TTC549 (cell line): ENCODE results near the gene KRTAP4-1.
"Not testable (repeated sequence)": the region's sequence is repeated elsewhere in the genome, so short reads cannot be mapped to it uniquely, and the experiment has no call there.

Experiments used
- FAIRE-seq: peaks from 2 replicates; lab custom pipeline; 2012; peaks lifted over from hg19 to GRCh38; lab: Jason Lieb, UNC

Gene KRTAP4-1

GRCh38 chr17:41184480-41184961 is at the start of gene KRTAP4-1:
KRTAP4-1 (minus strand) TSS chr17:41184911; CDS start chr17:41184854, 57 bp downstream.
- FAIRE-seq, result no peak

GRCh38 chr17:41232399-41233105 is 47.8 kb upstream of the KRTAP4-1 start, which contains the start of gene KRTAP9-3:
KRTAP9-3 (plus strand) TSS chr17:41232449; CDS start chr17:41232502, 53 bp downstream.
- not testable (repeated sequence) for FAIRE-seq

DNA sequence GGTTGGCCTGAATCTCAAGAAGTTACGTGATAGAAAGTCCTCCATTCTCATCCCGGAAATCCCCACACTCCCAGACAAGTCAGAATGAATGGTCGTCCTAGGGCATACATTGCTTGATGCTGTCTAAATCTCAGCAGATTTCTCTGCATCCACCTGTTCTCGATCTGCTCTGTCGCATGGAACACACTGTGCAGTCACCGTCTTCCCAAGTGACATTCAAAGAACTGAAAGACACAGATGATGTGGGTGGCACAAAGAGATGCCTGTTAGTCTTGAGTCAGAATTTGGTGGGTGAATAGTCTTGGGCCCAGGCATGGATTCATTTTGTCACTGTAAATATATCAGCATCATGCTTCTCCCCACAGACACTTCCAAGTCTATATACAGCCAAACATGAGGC is 47.0 kb upstream of the KRTAP4-1 start:
- no peak for FAIRE-seq

GRCh38 chr17:41230094-41230493 is 45.4 kb upstream of the KRTAP4-1 start:
- no peak for FAIRE-seq

DNA sequence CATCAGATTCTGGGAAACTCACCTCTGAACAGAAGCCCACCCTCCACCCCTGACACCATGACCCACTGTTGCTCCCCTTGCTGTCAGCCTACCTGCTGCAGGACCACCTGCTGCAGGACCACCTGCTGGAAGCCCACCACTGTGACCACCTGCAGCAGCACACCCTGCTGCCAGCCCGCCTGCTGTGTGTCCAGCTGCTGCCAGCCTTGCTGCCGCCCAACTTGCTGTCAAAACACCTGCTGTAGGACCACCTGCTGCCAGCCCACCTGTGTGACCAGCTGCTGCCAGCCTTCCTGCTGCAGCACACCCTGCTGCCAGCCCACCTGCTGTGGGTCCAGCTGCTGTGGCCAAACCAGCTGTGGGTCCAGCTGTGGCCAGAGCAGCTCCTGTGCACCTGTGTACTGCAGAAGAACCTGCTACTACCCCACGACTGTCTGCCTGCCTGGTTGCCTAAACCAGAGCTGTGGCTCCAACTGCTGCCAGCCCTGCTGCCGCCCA is 41.9 kb upstream of the KRTAP4-1 start, which contains the start of gene KRTAP9-2:
Gene KRTAP9-2, plus strand, starts transcription at position 51 of the 498 bp plus-strand sequence. Its CDS starts 7 bp downstream, at position 58.
- not testable (repeated sequence) for FAIRE-seq

DNA sequence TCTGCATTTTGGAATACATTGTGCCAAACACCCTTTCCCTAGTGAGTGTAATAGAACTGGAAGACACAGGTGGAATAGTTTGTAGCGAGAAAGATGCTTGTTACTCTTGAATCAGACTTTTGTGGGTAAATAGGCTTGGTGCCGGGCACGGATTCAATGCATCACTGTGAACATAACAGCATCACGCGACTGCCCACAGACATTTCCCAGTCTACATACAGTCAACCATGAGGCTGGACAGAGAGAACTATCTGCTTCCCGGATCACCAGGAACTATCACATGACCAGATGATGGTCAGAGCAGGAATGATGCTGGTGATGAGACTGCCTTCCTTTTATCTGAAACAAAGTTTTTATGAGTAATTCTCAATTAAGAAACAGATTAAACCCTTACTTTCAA is 41.3 kb upstream of the KRTAP4-1 start:
- no peak for FAIRE-seq

- no peak for FAIRE-seq
Observed at GRCh38 chr17:41223821-41224220, 39.1 kb upstream of the KRTAP4-1 start.

DNA sequence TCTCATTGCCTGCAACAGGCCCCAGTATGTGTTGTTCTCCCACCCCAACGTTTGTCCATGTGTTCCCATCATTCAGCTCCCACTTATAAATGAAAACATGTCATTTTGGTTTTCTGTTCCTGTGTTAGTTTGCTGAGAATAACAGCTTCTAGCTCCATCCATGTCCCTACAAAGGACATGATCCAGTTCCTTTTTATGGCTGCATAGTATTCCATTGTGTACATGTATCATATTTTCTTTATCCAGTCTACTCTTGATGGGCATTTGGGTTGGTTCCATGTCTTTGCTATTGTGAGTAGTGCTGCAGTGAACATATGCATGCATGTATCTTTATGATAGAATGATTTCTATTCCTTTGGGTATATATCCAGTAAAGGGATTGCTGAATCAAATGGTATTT is 31.0 kb upstream of the KRTAP4-1 start:
- no peak for FAIRE-seq

- FAIRE-seq, result no peak
Observed at GRCh38 chr17:41212524-41213169, 27.9 kb upstream of the KRTAP4-1 start.

GRCh38 chr17:41211845-41212466 is 27.2 kb upstream of the KRTAP4-1 start:
- no peak for FAIRE-seq

DNA sequence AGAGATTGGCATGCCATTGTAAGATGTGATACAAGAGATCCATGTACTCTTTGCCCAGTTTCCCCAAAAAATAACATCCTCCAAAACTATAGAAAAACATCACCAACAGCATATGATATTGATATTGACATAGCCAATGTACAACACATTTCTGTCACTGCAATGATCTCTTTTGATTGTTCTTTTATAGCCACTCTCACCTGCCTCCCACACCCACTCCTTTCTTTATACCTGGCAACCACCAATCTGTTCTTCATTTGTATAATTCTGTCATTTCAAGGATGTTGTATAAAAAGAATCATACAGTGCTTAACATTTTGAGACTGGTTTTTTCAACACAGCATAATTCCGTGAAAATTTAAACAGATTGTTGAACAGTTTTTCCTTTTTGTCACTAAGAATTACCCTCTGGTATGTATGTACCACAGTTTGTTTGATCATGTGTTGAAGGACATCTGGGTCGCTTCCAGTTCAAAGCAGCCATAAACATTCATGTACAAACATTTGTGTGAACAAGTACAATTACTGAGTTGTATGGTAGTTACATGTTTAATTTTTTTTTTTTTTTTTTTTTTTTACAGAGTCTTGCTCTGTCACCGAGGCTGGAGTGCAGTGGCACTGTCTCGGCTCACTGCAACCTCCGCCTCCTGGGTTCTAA is 14.8 kb upstream of the KRTAP4-1 start:
- no peak for FAIRE-seq

- FAIRE-seq, result no peak
Observed at GRCh38 chr17:41196068-41196467, 11.4 kb upstream of the KRTAP4-1 start.

DNA sequence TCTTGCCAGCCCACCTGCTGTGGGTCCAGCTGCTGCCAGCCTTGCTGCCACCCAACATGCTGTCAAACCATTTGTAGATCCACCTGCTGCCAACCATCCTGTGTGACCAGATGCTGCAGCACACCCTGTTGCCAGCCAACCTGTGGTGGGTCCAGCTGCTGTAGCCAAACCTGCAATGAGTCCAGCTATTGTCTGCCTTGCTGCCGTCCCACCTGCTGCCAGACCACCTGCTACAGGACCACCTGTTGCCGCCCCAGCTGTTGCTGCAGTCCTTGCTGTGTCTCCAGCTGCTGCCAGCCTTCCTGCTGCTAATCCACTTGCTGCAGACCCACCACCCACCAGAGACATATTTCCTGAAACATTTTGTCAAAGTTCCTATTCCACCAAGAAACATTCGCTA is 5.6 kb upstream of the KRTAP4-1 start:
- FAIRE-seq, result no peak

- not testable (repeated sequence) for FAIRE-seq
Observed at GRCh38 chr17:41189837-41190318, 5.2 kb upstream of the KRTAP4-1 start, which contains the start of gene KRTAP9-1. KRTAP9-1 (plus strand) TSS chr17:41189887; CDS start chr17:41189887, 0 bp downstream.

GRCh38 chr17:41186872-41187271 is 2.2 kb upstream of the KRTAP4-1 start:
- no peak for FAIRE-seq

DNA sequence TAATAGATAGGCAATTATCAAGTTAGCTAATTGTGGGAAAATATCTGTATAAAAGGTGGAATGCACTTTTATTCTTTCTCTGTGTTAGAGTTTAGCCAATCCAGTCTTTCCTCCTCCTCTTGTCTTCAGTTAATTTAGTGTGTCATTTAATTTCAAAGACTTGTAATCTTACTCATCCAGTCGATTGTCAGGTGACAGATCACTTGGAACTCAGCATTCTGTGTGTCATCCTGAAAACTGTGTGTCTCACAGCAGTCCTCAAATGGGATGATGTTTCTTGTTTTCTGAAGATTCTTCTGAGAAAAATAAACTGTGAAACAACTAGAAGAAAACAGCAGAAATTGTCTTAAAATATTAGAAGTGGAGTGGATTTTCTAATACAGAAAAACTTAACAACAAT is 290 bp upstream of the KRTAP4-1 start:
- FAIRE-seq, result no peak

DNA sequence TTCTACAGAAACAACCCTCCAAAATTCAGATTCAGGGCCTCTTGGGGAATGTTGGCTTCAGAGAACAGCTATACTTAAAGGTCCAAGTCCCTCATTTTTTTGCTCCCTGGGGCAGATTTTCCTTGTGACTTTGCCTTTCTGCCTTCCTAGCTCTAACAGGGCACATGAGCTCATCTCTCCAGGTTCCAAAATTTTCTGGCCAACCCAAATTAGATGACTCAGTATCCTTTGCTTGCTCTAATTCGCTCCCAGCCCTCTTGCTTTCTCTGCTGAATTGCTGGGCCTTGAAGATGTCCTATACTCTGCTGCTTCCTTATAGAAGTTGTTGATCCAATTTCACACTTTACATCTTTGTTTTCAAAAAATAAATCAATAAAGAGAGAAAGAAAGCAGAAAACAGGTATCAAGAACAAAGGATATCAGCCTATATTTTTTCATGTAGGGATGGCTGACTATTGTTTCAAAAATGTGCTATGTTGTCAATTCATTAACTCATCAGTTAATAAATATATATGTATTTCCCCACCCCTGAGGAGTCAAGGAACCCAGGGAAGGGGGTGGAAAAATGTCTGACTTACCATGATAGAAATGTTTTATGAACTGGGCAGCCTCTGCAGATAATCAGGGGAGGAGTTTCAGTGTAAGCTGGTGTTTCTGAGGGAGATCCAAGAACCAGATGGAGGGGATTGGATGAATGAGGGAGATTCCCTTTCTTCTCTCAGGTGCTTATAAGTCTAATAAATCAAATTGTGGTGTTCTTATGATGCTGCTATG is 5.7 kb downstream of the KRTAP4-1 start:
- FAIRE-seq, result no peak

DNA sequence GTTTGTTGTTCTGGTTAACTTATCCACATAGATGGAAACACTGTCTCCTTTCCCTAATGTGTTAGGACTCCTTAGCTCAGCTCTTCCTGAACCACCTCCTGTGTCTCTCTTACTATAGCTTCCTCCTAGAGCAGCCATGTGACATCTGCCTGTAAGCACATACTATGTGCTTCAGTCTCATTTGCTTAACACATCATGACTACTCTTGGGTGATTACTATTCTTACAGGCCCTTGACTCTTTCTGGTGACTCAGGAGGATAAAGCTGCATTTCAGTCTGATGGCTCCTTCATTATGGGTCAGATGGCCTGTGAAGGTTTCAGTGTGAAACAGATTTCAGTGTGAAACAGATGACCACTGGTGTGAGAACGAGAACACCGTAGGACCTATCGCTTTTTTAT is 6.4 kb downstream of the KRTAP4-1 start:
- no peak for FAIRE-seq

DNA sequence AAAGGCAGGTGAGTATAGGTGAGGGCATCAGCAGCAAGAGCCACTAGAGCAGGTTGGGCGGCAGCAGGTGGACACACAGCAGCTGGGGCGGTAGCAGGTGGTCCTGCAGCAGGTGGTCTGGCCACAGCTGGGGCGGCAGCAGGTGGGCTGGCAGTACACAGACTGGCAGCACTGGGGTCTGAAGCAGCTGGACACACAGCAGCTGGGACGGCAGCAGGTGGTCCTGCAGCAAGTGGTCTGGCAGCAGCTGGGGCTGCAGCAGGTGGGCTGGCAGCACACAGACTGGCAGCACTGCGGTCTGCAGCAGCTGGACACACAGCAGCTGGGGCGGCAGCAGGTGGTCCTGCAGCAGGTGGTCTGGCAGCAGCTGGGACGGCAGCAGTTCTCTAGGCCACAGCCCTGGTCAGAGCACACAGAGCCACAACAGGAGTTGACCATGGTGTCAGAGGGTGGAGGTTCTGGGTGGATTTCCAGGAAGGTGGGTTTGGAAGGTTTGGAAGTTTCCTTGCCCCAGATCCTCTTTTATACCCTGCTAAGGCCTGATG is 6.9 kb downstream of the KRTAP4-1 start, which contains the start of gene KRTAP4-2:
Gene KRTAP4-2, minus strand, starts transcription at position 495 of the 545 bp plus-strand sequence. Its CDS starts 57 bp downstream, at position 438.
- FAIRE-seq, result no peak

GRCh38 chr17:41176744-41177387 is 7.8 kb downstream of the KRTAP4-1 start:
- FAIRE-seq, result no peak
